ENCODE results near the gene UBR4.

Gene UBR4

GRCh38 chr1:19087737-19088594, 122.1 kb downstream of the UBR4 start:
- no peak for DNase-seq

- no peak for DNase-seq
These were observed 122.9 kb downstream of the UBR4 start for GRCh38 chr1:19087017-19087736.

DNA sequence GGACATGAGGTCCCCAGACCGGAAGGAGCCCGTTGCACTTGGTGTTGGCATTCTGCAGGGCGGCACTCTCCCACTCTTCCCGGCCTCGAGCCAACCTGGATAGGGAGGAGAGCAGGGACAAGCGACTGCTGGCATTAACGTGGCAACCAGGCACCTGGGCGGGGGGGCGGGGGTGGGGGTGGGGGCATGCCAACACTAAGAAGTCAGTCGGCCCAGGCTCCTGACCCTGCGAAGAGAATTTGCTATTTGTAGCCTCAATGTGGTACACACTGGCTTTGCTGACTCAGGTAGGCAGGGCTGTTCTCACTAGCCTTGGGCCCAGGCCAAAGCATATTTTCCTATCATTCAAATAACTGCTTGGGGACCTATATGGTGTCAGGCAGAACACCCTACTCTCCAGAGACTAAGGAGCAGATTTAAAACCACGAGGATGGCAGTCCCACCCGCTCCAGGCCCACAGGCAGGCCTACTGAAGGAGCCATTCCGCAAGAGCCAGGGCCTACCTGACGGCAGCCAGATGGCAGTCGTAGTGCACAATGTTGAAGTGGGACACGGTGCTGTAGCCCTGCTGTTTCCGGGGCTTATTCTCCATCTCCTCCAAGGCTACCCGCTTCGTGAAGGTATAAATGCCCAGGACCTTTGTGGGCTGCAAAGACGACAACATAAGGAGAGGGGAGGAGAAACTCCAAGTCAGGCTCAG, 123.7 kb downstream of the UBR4 start:
- DNase-seq = no peak

GRCh38 chr1:19084206-19084738, 125.8 kb downstream of the UBR4 start:
- DNase-seq = no peak

DNA sequence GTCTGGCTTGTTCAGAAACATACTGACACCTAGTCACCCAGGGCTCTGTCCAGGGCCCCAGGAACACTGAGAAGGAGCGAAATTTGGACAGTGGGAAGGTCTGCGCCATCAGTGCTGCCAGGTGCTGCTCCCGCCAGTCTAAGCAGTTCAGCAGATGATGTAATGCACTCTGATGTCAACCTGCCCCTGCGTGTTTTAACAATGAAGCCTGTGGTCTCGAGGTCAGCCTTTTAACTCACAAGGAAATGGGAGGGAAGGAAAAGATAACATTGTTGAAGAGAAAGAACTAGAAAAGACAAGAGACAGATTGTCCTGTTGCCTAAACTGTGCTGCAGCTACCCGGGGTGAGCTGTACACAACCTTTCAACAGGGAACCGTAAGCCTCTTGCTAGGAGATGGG, 127.0 kb downstream of the UBR4 start:
- DNase-seq = no peak

GRCh38 chr1:19081218-19081893, 128.7 kb downstream of the UBR4 start:
- no peak for DNase-seq

DNA sequence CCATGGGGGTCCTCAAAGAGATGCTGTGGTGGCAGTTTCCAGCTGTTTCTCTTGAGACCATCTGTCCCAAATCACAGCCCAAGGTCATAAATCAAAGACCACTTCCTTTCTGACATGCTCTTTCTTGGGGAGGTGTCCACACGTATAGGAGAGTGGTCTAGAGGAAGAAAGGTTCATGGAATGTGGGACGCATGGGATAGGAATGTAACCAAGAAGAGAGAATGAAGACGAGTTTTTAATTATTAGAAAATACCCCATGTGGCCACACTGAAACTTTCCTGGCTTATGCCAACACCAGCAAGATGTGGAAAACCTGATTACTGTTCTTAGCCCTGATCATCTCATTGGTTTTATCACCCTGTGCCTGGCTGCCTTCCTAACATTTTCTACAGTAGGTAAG, 129.3 kb downstream of the UBR4 start:
- no peak for DNase-seq

- DNase-seq = no peak
These were observed 130.3 kb downstream of the UBR4 start for GRCh38 chr1:19079541-19080472.

DNA sequence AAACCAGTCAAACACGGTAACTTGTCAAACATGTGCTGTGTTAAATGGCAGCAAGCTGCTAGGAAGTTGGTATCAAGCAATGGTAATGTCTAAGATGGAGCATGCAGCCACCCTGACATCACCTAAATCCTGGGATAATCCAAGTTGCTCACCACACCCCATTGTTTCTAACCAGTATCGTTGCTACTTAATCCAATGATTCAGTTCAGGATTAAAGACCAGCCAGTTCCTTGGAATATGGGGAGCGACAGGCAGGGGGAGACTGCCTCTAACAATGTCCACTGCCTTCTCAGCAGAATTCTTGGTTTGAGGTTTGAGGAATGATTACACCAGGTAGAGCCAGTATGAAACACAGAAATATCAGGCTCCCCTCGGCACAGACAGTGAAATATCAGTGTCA, 131.5 kb downstream of the UBR4 start:
- no peak for DNase-seq

GRCh38 chr1:19076841-19077616, 133.0 kb downstream of the UBR4 start:
- DNase-seq = no peak

GRCh38 chr1:19074902-19075721, 135.0 kb downstream of the UBR4 start:
- no peak for DNase-seq

- peak; percentile 12 to 26 for DNase-seq
These were observed 135.6 kb downstream of the UBR4 start for GRCh38 chr1:19074361-19074901.

DNA sequence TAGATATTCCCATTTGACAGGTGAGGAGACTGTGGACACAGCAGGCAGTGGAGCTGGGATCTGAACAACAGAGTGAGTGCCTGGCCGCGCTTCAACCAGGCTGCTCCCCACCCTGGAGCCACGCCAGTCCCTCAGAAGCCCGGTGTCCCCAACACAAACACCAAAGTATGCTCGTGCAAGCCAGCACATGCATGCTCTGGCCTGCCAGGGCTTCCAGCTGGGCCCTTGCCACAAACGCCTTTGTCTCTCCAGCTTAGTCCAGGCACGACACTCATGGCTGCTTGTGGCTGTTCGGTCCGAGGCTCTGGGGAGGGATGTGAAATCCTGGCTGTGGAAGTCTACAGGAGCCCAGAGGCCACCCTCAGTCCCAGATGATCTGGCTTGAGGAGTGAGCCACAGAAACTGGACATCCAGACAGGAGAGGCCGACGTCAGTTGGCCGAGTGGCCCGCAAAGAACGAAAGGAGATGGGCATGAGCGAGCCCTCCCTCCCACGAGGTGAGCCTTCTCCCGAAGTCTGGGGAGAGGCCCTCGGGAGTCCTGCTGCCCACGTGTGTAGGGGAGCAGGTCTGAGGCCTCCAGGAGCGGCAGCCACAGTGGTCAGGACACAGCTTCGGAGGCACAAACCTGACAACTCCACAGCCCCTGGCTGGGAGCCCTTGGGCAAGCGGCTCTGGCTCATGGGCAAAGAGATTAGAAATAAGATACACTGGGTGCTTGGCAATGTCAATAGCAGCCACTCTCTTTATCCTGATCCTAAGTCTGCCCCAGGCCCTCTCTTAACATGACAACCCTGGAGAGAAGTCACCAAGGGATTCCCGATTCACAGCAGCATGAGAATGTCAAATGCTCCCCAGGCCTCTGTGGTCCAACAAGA, 136.5 kb downstream of the UBR4 start:
- DNase-seq = no peak

DNA sequence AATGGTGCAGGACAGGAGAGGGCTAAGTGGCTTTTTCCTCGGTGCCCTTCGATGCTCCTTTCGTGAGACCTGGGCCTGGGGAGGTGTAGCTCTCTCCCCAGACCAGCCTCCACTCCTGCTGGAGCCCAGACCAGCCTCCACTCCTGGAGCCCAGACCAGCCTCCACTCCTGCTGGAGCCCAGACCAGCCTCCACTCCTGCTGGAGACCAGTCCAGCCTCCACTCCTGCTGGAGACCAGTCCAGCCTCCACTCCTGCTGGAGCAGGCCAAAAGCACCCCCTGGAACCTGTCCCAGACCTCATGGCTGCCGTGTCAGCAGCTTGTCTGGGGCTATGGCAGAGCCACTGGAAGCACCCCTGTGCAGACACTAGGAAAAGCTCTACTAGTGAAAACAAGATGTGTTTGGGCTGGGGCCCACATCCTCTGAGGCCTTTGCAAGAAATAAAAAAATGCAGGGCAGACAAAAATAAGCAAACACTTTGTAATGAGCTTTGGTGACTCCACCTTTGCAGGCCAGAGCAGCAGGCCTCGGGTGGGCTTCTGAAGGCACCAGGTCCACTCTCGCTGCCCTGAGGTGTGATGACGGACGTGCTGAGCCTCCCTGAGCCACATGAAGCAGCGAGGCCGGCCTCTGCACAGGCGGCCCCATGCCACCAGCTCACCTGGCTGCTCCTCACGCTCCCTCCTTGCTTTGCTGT, 137.6 kb downstream of the UBR4 start:
- no peak for DNase-seq

GRCh38 chr1:19071674-19072281, 138.3 kb downstream of the UBR4 start:
- DNase-seq = no peak

DNA sequence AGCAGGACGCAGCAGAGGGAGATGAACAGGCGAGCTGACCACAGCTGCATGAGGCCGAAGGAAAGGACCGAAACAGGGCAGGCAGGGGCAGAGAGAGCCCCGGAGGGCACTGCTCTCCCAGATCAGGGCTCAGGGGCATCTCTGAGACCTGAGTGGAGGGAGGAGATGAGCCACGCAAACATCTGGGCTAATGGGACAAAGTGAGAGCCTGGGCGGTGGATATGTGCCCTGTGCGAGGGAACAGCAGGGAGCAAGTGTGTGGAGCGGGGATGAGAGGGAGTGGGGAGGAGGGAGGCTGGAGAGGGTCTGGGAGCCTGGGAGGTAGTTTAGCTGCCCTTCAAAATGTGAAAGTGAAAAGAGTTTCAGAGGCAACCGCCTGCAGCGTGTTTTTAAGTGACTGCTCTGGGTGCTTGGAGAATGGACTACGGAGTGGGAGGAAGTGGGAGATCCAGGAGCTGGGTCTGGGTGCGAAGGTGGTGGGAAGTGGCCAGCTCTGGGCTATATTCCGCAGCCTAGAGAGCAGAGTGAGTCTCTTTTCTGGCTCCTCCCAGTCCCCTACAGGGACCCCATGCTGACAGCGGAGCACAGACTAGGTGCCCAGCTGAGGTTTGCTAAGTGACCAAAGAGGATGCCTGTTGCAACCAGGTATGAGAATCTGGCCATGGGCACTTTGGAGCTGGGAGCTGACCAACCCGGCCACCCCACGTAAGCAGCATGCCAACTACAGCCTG, 139.0 kb downstream of the UBR4 start:
- no peak for DNase-seq

DNA sequence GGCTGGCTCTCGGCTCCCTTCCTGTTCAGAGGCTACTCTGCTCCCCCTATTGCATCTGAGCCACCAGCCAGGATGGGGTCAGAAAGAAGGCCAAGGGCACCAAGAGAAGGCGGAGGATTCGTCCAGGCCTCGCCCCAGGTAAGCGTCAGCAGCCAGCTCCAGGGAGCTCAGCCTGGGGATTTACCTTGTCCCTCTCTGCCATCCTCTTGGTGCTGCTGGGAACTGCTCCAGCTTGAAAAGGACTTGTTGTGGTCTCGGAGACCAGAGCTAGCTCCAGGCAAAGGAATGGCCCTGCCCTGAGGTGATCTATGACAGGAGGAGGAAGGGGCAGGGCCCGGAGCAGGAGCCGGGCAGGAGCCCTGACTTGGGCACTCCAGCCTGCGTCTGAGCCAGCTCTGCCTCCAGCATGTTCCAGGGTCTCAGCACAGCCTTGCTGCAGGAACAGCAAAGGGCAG, 139.8 kb downstream of the UBR4 start:
- DNase-seq = no peak
